Measurements from ENCODE around the gene MAGI1.

MAGI1 gene

DNA sequence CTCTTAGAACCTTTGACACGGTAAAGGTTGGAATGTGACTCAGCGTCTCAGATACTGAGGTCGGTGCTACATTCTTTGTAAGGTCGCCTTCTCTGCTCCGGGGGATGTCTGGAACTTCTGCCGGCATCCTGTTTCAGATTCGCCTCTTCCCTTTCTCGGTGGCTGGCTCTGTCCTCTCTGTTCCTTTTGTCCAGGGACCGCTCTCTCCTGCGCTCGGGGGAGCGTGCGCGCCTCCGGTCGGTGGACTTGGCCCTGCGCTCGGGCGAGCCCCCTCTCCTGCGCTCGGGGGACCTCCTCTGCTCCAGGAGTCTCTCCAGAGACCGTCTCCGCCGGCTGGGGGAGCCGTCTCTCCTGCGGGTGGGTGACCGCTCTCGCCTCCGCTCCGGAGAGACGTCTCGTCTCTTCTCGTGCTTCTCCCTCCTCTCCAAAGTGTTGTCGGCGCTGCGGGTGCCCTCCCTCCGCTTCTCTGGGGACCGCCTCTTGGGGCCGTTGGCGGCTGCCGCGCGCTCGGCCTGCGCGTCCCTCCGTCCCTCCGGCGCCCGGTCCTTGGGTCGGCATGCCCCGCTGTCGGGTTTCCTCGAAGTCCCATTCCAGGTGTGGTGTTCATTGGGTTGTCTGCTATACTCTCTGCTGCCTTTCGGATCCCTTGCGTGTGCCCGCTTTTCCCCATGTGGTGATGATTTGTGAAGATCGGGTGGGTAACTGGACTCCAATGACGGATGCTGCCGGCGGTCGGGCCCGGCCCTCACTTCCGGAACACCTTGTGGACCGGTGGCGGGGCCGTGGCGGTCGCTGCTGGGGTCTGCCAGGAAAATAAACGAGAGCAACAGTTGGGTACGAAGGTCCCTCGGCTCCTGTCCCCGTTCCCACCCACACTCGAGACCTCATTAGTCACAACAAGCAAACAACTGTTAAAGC, 682.1 kb downstream of the MAGI1 start:
- Histone ChIP-seq H2AFZ (ENCODE audit: low read depth, low read length, severe bottlenecking) (no peak overlapping the region), H4K20me1 (ENCODE audit: low read depth, low read length) (no peaks in the 10 kb centered on the region), H3K4me2 (ENCODE audit: low read depth, low read length, poor library complexity, severe bottlenecking) (no peak overlapping the region), H3F3A (ENCODE audit: insufficient read depth) (no peaks in the 10 kb centered on the region), H3K27me3 (ENCODE audit: low read length) (no peaks in the 10 kb centered on the region), H3K9me3 (ENCODE audit: insufficient read depth, low read length) (no peaks in the 10 kb centered on the region), H3K27ac (ENCODE audit: low read depth, low read length) (no peak overlapping the region), H3K9me2 (replicated peaks; ENCODE audit: insufficient read depth, low read length) (no peaks in the 10 kb centered on the region), H3K4me3 (ENCODE audit: insufficient read depth, low read length, poor library complexity, severe bottlenecking) (no peak overlapping the region), H3K36me3 (ENCODE audit: low read length) (no peaks in the 10 kb centered on the region), H3K9ac (ENCODE audit: low read length) (no peak overlapping the region), H3K79me2 (ENCODE audit: insufficient read depth, low read length) (no peaks in the 10 kb centered on the region)
- TF ChIP-seq, protein P1, sequence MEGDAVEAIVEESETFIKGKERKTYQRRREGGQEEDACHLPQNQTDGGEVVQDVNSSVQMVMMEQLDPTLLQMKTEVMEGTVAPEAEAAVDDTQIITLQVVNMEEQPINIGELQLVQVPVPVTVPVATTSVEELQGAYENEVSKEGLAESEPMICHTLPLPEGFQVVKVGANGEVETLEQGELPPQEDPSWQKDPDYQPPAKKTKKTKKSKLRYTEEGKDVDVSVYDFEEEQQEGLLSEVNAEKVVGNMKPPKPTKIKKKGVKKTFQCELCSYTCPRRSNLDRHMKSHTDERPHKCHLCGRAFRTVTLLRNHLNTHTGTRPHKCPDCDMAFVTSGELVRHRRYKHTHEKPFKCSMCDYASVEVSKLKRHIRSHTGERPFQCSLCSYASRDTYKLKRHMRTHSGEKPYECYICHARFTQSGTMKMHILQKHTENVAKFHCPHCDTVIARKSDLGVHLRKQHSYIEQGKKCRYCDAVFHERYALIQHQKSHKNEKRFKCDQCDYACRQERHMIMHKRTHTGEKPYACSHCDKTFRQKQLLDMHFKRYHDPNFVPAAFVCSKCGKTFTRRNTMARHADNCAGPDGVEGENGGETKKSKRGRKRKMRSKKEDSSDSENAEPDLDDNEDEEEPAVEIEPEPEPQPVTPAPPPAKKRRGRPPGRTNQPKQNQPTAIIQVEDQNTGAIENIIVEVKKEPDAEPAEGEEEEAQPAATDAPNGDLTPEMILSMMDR (IDR thresholded peaks at IDR 0.05; ENCODE audit: insufficient read depth, low read length, poor library complexity, severe bottlenecking), result no peak
- no peak for TF ChIP-seq EZH2phosphoT487 (conservative IDR thresholded peaks at IDR 0.05; ENCODE audit: low read length)

DNA sequence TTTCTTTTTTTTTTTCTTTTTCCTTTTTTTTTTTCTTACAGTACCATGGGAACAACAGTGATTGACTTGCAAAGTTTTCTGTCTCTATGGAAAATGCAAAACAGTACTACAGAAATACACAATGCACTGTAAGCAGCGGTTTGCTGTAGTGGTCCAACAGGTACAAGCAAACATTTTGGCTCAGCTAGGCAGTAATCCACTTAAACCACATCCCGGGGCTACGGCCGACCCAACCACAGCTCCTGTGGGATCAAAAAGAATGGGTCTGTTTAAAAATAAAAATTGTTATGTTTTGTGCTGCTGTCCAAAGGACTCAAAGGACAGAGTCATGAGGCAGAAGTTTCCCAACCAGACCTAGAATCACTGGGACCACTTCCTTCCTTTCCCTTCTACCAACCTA, 683.8 kb downstream of the MAGI1 start:
- Histone ChIP-seq H3K4me2 (ENCODE audit: low read depth, low read length, poor library complexity, severe bottlenecking) (no peak overlapping the region), H3F3A (ENCODE audit: insufficient read depth) (no peaks in the 10 kb centered on the region)
- TF ChIP-seq EZH2phosphoT487 (conservative IDR thresholded peaks at IDR 0.05; ENCODE audit: low read length), result no peak
- TF ChIP-seq, protein P1 (IDR thresholded peaks at IDR 0.05; ENCODE audit: insufficient read depth, low read length, poor library complexity, severe bottlenecking), result no peak

DNA sequence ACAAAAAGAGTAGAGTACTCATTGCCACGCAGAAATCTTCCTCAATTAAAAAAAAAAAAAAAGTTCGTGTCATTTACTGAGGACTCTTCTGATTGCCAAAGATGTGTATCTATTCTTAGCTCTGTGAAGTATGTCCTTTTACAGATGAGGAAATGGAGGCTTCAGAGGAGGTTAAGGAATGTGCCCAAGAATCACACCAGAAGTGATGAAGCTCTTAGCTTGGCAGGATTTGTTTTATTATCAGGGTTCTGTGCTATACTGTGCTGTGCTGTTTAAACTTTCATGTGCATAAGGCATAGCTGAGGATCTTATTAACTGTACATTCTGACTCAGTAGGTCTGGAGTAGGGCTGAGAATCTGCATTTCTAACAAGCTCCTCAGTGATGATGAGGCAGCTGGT, 685.8 kb downstream of the MAGI1 start:
- no peaks in the 10 kb centered on the region for H3F3A ChIP-seq (ENCODE audit: insufficient read depth)
- H3K27ac ChIP-seq (ENCODE audit: low read depth, low read length), result no peak overlapping the region
- H2AFZ ChIP-seq (ENCODE audit: low read depth, low read length, severe bottlenecking), result no peak overlapping the region
- no peak overlapping the region for H3K4me2 ChIP-seq (ENCODE audit: low read depth, low read length, poor library complexity, severe bottlenecking)
- TF ChIP-seq, protein P1 (IDR thresholded peaks at IDR 0.05; ENCODE audit: insufficient read depth, low read length, poor library complexity, severe bottlenecking), result no peak
- no peak for TF ChIP-seq EZH2phosphoT487 (conservative IDR thresholded peaks at IDR 0.05; ENCODE audit: low read length)
- no peaks in the 10 kb centered on the region for H3K9me2 ChIP-seq (replicated peaks; ENCODE audit: insufficient read depth, low read length)
- no peaks in the 10 kb centered on the region for H3K27me3 ChIP-seq (ENCODE audit: low read length)
- no peaks in the 10 kb centered on the region for H3K79me2 ChIP-seq (ENCODE audit: insufficient read depth, low read length)
- no peaks in the 10 kb centered on the region for H3K9me3 ChIP-seq (ENCODE audit: insufficient read depth, low read length)
- H4K20me1 ChIP-seq (ENCODE audit: low read depth, low read length), result no peaks in the 10 kb centered on the region
- no peaks in the 10 kb centered on the region for H3K36me3 ChIP-seq (ENCODE audit: low read length)
- H3K4me3 ChIP-seq (ENCODE audit: insufficient read depth, low read length, poor library complexity, severe bottlenecking), result no peak overlapping the region
- no peak overlapping the region for H3K9ac ChIP-seq (ENCODE audit: low read length)

More for the DNA sequence above, 683.8 kb downstream of the MAGI1 start:
- Histone ChIP-seq H3K79me2 (ENCODE audit: insufficient read depth, low read length) (no peaks in the 10 kb centered on the region), H3K27ac (ENCODE audit: low read depth, low read length) (no peak overlapping the region), H3K27me3 (ENCODE audit: low read length) (no peaks in the 10 kb centered on the region), H3K9ac (ENCODE audit: low read length) (no peak overlapping the region), H4K20me1 (ENCODE audit: low read depth, low read length) (no peaks in the 10 kb centered on the region), H3K36me3 (ENCODE audit: low read length) (no peaks in the 10 kb centered on the region), H3K9me2 (replicated peaks; ENCODE audit: insufficient read depth, low read length) (no peaks in the 10 kb centered on the region), H2AFZ (ENCODE audit: low read depth, low read length, severe bottlenecking) (no peak overlapping the region), H3K9me3 (ENCODE audit: insufficient read depth, low read length) (no peaks in the 10 kb centered on the region), H3K4me3 (ENCODE audit: insufficient read depth, low read length, poor library complexity, severe bottlenecking) (no peak overlapping the region)
